Body of pancreas (tissue), 4 donors: Measurements from ENCODE around the gene GRHL3.

Experiments
- POLR2A ChIP-seq, 3 donors: fragments of 450-650 bp; IDR thresholded peaks; one replicate each; pipeline ENCODE4 v1.6.1; 2016; ENCODE audit warnings: antibody characterized with exemption in 3 of 3, mild to moderate bottlenecking in 2 of 3
- TF ChIP-seq, protein P1 (sequence below), 7 experiments: fragments of 450-650 bp in 4 of 7; fragments of 200-600 bp in 3 of 7; sonication (generic) in 3 of 7; IDR thresholded peaks; one replicate each; pipeline ENCODE4 v1.5.1; 2016 to 2019; ENCODE audit warnings: antibody characterized with exemption in 7 of 7

DNA sequence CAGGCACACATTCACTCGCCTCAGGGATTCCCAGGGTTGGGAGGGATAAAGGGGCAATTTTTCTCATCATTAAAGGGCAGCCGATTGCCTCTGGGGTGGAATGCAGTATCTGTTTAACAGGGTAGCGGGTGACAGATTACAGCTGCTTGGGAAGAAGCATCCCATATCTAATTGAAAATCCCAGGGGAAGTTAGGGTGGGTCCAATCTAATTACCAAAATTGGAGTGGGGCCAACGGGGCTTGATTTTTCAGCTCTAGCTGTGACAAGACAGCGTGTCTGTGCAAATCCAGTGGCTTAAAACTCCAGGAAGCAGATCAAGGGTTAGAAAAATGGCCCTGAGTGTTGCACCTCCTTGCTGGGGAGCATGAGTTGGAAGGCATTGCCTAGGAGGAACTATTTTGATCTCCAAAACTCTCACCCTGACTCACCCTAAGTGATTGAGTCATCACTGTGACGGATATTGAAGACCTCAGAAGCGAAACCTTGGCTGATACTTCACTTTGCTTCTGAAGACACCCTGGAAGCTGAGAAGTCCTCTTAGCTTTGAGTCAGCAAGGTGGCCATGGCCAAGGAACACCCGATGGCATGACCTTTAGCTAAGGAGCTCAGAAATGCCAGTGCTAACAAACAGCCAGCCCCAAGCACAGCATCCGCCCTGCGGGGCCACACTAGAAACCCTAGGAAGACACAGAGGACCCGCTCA lies 46.0 kb downstream of the GRHL3 start:
- TF ChIP-seq, protein P1, sequence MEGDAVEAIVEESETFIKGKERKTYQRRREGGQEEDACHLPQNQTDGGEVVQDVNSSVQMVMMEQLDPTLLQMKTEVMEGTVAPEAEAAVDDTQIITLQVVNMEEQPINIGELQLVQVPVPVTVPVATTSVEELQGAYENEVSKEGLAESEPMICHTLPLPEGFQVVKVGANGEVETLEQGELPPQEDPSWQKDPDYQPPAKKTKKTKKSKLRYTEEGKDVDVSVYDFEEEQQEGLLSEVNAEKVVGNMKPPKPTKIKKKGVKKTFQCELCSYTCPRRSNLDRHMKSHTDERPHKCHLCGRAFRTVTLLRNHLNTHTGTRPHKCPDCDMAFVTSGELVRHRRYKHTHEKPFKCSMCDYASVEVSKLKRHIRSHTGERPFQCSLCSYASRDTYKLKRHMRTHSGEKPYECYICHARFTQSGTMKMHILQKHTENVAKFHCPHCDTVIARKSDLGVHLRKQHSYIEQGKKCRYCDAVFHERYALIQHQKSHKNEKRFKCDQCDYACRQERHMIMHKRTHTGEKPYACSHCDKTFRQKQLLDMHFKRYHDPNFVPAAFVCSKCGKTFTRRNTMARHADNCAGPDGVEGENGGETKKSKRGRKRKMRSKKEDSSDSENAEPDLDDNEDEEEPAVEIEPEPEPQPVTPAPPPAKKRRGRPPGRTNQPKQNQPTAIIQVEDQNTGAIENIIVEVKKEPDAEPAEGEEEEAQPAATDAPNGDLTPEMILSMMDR (IDR thresholded peaks at IDR 0.05), result no peak
- TF ChIP-seq POLR2A (IDR thresholded peaks at IDR 0.05), result no peak
